Middle frontal gyrus (tissue), 1 donor: ENCODE data around the gene PTPRC.

Source experiments
- DNase-seq: peaks from one replicate; pipeline ENCODE4 v3.0.0-alpha.2; 2015; ENCODE audit warnings: low spot score; ENCODE audit errors: extremely low spot score

PTPRC gene

DNA sequence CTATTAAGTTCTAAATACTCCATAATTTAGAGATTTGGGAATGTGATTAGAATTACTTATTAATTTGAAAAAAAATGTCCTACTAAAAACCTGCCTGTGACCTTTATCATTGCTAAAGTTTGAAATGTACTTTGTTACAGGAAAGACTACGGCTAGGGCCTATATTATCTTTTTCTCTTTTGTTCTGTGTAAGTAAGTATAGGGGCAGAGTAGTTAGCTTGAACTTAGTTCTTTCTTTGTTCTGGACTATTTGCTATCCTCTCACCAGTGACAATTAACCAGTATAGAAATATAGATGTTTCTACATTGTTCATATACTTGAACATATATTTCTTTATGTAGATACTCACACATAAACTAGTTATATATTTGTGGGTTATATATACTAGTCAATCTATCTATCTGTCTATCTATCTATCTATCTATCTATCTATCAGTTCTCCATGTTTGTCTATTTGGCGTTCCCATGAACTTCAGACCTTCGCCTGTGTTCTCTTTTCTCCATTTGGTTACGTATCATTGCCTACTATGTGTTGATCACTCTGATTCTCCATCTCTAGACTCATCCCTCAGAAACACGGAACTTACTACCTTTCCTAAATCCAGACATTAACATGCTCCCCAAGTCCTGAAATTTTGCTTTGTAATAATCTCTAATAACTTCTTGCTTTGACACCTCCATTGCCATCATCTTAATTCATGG, 3.3 kb downstream of the PTPRC start:
- DNase-seq, result no peak

DNA sequence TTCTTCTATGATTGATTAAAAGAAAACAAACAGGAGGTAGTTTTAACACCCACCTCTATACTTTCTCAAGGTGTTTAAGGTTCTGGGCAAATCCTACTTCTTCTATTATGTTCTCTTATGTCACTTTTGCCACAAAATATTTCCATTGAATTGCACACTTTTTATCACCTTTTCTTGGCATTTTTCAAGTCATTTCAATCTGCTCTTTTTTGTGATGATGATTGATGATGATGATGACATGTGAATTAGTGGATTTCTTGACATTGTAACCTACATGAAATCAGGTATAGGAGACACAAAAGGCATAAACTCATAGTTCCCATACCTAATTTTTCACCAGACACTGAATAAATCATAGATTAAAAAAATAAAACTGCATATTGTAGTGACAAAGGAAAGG, 4.1 kb downstream of the PTPRC start:
- DNase-seq, result no peak

- DNase-seq, result no peak
These were observed 5.0 kb downstream of the PTPRC start for GRCh38 chr1:198643808-198644207.

DNA sequence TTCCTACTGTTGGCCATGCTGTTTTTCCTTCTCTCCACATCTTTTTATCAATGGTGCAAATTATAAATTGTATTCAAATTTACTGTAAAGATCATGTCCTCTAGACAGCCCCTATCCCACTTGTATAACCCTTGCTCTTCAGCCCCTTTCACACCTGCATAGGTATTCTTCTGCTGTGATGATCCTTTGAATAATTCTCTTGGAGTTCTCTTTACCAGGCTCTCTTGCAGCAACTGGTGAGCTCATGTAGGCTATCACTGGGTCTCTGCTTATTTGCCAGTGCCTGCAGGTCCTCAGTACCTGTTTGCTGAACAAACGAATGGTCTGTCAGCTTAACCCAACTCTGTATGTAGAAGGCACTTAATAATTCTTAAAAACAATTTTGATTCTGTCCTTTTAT, 8.2 kb downstream of the PTPRC start:
- no peak for DNase-seq

DNA sequence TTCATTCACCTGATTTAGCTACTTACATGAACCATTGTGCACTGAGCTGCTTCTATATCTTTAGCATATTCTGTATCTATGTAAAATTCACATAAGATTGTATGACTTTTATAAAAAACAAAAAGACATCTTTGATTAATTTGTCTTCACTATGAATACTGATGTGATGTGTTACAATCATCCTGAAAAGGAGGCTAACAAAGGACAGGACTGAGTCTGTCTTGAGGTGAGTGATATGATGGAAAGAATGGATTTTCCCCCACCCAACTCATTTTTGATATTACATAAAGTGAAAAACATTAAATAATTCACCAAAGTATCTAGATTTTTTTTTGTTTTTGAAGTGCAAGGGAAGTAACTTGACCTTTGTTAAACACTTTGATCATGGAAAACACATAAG, 9.8 kb downstream of the PTPRC start:
- DNase-seq, result no peak

DNA sequence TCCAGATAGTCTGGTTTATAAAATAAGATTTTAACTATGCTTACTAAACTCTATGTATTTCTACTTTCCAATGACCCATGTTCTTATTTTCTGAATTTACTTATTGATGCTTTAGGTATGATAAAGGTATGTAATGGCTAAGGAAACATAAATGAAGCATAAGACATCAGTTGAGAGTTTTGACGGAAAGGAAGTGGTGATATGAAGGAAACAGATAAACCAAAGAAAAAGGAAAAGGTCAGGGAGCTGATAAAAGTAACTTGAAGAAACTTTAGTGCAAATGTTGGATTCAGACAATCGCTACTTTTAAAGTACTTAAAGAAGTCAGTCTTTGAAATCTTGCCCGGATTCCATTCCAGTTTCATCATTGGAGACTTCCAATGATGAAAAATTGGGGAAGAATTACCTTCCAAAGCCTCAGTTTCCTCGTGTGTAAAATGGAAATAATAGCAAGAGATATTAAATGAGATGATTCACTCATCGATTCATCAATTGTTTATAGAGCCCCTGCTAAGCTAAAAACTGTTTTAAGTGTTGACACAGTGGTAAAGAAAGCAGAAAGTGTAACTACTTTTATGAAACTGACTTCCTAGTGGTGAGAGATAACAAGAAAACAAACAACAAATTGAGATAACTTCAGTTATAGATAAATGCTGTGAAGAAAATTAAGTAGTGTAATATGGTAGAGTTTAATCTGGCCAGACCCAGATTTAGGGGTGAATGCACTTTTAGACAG, 10.6 kb downstream of the PTPRC start:
- no peak for DNase-seq

DNA sequence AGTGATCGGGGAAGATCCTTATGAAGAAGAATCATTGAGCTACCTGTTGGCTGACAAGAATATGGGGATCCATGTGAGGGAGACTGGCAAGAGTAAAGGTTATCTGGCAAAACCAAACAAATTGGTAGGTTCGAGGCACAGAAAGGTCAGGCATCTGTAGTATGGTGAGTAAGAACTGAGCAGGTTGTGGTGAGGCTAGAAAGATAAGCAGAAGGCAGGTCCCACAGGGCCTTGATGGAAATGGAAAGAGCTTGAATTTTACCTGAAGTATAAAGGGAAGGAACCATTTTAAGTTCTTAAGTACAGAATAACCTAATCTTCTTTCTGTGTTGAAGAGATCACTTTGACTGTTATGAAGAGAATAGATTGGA, 11.1 kb downstream of the PTPRC start:
- no peak for DNase-seq

DNA sequence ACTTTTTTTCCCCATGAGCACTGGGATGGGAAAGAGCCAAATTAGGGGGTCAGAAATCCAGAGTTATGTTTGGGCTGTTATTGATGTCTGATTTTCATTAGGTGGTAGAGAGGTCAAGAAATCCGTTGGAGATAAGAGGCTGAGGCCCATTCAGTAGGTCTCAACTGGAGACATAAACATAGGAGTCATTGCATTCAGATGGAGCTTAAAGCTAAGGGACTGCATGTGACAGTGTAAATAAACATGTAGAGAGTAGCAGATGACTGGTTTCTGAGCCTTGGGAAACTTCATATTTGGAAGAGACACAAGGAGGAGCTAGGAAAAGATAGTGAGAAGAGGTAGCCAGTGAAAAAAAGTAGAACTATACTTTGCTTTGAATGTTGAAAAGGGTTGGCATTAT, 11.7 kb downstream of the PTPRC start:
- DNase-seq, result no peak

GRCh38 chr1:198651650-198652400, 13.0 kb downstream of the PTPRC start:
- no peak for DNase-seq

DNA sequence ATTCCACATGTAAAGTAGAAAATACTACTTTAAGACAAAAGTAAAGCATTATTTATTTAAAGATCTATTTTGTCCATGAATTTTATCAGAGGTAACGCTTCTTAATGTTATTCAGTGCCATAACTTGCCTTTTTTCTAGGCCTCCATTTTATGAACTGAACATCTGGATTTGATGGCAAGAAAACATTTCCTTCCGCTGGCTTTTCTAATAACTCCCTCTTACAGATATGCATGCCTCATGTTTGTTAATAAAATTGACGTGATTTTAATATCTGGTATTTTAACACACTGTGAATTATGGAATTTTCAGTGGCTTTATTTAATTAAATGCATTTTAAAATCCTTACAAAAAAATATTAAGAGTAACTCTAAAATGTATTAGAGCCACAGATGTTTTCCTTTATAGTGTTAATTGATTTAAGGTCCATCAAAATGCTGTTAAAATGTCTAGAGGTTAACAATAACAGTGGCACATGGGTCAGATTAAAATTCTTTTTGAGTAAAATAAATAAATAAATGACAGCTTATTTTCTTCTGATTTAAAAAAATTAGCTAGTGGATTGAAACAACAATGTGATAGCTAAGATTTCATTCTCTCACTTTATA, 15.1 kb downstream of the PTPRC start:
- no peak for DNase-seq

- no peak for DNase-seq
These were observed 16.8 kb downstream of the PTPRC start for GRCh38 chr1:198655459-198656121.

DNA sequence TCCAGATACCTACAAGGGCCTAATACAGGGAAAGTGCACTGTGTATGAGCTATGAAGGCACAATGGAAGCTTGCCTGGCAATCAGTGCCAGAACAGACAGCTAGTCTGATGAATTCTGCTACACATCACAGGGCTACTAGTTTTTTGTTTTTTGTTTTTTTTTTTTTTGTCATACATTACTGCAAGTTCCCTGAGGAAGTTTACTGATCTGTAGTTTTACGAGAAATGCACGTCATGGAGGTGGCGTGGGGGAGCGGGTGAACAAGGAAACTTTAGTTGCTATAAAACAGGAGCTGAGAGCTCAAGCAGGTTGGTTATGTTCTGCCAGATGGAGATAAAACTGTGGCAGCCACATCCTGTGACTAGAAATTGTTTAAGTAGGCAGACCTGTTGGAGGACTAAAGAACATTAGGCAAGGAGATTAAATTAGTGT, 17.7 kb downstream of the PTPRC start:
- DNase-seq, result no peak

DNA sequence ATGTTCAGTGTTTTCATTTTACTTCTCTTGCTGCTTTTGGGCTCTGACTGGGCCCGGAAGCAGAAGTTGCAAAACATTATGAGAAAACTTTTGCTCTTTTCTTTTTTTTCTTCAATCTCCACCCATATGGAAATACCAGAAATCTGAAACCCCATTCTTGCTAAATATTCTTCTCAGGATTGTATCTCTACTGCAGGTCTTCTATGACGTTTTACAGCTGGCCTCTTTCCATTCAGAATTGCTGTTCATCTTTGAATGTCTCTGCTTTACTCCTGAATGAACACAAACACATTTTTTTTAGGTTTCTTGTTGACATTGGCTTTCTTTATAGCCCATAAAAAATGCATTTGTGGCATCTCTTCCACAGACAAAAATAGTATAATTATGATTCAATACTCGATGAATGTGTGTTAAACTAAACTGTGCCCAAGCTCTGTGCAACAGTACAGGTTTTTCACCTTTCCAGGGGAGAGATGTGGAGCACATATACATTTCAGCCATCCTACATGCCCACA, 18.8 kb downstream of the PTPRC start:
- DNase-seq, result no peak

- DNase-seq, result no peak
These were observed 21.8 kb downstream of the PTPRC start for GRCh38 chr1:198660341-198661261.

GRCh38 chr1:198662821-198663220, 24.0 kb downstream of the PTPRC start:
- DNase-seq, result no peak

DNA sequence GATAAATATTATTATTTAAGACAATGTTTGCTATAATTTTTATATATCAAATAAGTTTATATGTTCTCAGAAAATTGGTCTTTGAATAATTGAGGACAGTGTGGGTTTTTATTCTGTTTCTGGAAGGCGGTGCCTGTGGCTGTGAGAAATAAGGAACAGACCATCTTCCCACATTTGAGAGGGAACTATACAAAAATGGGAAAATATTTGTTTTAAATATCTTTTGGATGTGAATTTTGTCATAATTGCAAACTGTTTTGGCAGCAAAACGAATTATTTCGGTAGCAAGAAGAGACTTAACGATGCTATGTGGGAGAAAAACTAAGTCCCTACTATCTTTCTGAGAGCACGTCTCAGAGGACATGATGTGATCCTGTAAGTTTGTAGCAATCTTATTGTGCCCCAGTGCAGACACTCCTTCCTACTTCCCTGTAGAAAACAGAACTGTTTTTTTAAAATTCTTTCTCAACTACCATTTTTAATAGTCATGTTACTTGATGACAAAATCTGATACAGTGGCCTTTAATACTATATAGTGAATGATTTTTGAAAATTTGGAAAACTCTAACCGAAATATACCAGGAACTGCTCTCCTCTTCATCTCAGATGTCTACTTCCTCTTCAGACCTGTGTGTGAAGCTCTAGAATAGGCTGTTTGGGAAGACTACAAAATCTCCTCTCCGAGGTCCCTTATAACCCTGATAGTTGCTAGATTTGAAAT, 25.4 kb downstream of the PTPRC start:
- no peak for DNase-seq

DNA sequence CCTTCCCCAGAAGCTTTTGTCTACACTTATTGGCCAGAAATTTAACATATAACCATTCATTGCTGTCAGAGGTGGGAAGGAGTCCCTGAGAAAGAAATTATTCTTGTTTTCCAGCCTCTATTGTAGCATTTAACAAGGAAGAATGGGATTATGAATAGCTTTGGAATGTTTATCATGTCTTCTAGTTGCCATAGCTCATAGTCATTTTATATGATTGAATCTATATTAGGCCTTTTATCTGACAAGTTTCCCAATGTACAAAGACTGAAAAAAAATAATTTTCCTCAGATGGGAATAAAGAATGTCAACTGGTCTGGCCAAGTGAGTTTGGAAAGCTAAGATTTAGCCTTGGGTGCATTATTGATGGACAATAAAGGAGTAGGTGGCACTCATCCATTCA, 28.3 kb downstream of the PTPRC start:
- DNase-seq, result no peak

DNA sequence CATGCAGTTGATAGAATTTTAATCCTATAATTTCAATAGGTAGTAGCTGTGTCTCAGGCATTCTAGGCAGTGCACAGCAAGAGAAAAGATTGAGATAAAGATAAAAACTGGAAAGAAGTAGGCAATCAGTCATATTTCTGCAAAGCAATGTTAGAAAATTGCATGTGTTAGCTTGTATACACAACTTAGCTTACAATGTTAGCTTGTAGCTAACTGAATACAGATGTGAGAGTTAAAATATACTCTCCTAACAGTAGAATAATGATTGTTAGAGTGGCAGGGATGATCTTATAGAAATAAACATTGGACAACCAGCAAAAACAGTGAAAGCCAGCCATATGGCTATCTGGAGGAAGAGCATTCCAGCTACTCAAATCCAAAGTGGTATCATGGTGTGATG, 29.0 kb downstream of the PTPRC start:
- DNase-seq, result no peak

GRCh38 chr1:198669023-198669698, 30.3 kb downstream of the PTPRC start:
- no peak for DNase-seq
